Measurements from ENCODE around the gene PPM1H.

GRCh38 chr12:62707939-62708338, 227.0 kb downstream of the PPM1H start:
- no peak for TF ChIP-seq CTCF (IDR thresholded peaks at IDR 0.05)
- no peak for TF ChIP-seq EZH2 (IDR thresholded peaks at IDR 0.05; ENCODE audit: borderline replicate concordance, insufficient read depth, low read depth, low read length, poor library complexity, severe bottlenecking)

All from B cell (primary cell).